ENCODE data around the gene XRN1. TPM values are rescaled to one million over a fixed set of nuclear protein-coding genes. Genes with fewer than 3 reads are reported as not detected.

Gene XRN1
- total and polyA plus RNA-seq, 2 of the 8 experiments (the other 6 are each of a cell fraction or from before 2014, with no cell fraction given) = 1.9 to 17.2 TPM

DNA sequence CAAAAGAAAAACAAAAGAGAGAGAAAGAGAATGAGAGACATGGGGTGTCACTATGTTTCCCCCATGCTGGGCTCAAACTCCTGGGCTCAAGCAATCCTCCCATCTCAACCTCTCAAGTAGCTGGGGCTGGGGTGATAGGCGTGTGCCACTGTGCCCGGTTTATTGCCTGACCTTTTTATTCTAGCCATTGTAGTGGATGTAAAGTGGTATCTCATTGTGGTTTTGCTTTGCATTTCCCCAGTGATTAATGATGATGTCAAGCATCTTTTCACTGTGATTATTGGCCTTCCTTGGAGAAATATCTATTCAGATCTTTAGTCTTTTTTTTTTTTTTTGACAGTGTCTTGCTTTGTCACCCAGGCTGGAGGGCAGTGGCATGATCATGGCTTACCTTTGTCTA is 184.7 kb downstream of the XRN1 start (continued):
- TF ChIP-seq SIRT6 (IDR thresholded peaks at IDR 0.05; ENCODE audit: low read length) (no peak), GABPA (IDR thresholded peaks at IDR 0.05; ENCODE audit: borderline replicate concordance, insufficient read depth, low read length) (no peak), EGR1 (IDR thresholded peaks at IDR 0.05; ENCODE audit: borderline replicate concordance, low read depth, low read length) (no peak), SUZ12 (IDR thresholded peaks at IDR 0.05; ENCODE audit: low read length) (no peak), TEAD4 (IDR thresholded peaks at IDR 0.05; ENCODE audit: low read depth, low read length) (no peak), TCF12 (IDR thresholded peaks at IDR 0.05; ENCODE audit: low read depth, low read length) (no peak)
- TF ChIP-seq, protein P1, sequence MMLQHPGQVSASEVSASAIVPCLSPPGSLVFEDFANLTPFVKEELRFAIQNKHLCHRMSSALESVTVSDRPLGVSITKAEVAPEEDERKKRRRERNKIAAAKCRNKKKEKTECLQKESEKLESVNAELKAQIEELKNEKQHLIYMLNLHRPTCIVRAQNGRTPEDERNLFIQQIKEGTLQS (IDR thresholded peaks at IDR 0.05; ENCODE audit: insufficient read depth, low read depth, low read length) = no peak
